ENCODE results near the gene NFYA.

The NFYA gene

DNA sequence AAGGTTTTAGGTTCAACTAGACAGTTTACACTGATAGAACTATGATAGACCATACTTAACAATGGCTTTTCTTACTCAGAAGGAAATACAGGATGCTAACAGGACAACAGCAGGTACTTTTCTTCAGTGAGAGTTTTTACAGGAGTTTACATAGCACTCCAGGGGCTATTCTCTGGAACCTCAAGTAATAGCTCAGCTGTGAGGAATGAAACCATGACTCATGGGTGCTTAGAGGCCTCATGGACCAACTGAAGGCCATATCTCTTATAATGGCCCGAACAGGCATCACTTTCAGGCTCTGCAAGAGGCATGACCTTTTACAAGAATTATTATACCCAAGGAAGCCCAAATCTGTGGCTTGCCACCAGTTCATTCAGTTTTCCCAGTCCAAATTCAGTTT is 49.6 kb downstream of the NFYA start:
- DNase-seq: no peak

DNA sequence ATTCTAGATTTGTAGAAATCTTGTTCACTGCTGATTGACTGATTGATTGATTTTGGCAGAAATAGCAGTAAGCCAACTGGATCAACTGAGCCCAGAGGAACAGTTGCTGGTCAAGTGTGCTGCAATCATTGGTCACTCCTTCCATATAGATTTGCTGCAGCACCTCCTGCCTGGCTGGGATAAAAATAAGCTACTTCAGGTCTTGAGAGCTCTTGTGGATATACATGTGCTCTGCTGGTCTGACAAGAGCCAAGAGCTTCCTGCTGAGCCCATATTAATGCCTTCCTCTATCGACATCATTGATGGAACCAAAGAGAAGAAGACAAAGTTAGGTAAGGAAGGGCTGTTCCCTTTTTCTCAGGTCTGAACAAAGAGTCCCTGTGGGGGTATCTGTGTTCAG is 50.1 kb downstream of the NFYA start:
- no peak for DNase-seq

DNA sequence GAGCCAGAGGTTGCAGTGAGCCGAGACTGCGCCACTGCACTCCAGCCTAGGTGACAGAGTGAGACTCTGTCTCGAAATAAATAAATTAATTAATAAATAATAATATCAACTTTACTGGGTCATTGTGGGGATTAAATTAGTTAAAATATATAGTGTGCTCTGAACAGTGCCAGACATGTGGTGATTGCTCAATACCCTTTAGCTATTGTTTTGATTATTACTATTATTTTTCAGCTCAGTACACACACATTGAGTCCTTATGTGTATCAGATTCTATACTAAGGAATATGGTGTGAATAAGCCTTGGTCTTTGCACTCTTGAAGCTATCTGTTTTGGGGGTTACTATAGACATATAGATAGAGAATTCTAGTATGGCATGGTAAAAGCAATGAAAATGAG is 52.5 kb downstream of the NFYA start:
- DNase-seq: no peak

DNA sequence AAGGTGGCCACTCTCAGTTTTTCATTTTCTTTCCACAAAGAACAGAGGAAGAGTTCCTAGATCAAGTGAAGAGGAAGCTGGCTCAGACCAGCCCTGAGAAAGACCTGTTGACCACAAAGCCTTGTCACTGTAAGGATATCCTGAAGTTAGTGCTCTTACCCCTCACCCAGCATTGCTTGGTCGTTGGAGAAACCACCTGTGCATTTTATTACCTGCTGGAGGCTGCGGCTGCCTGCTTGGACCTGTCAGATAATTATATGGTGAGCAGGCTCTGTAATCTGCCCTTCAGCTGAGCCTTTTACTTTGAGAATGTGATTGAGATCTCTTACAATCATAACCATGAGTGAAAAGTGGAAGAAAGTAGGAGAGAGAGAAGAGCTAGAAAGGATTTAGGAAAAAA is 59.5 kb downstream of the NFYA start:
- DNase-seq: no peak

- DNase-seq: no peak
Observed at GRCh38 chr6:41135062-41135832, 62.5 kb downstream of the NFYA start.

DNA sequence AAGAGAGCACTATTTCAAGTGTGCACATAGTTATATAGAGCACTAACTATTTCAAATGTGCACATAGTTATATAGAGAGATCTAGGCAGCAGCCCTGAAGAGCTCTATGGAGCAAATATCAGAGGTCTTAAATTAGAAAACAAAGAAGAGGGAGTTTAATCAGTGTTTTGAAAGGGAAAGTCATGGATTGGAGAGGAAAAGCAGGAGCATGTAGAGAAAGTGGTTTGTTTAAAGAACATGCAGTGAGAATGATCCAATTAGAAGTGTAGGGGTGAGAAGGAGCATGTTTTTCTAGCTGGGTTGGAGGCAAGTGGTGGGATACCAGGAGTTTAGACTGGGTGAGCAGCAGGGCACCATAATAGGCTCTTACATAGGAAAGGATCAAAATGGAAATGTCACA is 64.1 kb downstream of the NFYA start:
- DNase-seq: no peak

GRCh38 chr6:41147917-41148316 is 75.1 kb downstream of the NFYA start:
- DNase-seq: no peak

All from GDM1 (cell line).